ENCODE measurements around the gene IKZF3.
"Not testable (repeated sequence)": the region's sequence is repeated elsewhere in the genome, so short reads cannot be mapped to it uniquely, and the experiment has no call there.

IKZF3 gene

DNA sequence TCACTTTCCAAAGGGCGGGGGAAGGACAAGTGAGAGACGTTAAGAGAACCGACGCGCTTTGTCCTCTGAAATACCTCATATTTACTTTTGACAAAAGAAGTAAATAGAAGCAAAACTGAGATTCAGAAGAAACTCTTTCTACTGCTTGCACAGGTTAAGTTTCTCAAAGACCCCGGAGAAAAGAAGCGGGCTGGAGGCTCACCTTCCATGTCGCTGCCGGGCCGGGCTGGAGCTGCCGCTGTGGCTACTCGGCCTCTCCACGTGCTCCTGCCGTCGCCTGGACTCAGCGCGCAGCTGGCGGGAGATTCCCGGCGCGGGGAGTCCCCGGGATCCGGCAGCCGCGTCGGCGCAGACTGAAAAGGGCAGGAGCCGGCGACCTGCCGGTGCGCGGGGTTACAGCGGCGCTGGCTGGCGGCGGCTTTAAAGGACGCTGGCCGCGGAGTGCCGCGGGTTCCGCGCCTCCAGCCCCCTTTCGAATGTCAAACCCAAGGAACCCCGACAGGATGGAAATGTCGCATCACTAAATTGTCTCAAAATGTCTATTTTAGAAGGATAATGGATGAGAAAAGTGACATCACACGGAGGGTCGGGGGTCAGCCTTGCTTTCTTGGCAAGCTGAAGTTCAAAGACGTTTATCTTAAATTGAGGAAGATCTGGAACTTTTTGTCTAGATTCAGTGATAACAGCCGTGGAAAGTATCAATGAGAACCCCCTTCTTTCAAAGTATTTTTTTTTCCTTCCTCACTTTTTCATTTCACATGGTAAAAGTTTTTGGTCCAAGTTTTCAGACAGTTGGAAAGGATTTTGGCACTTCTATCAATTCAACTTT, at the start of gene IKZF3:
Gene IKZF3, minus strand, starts transcription at position 395 of the 829 bp plus-strand sequence. Its CDS starts 186 bp downstream, at position 209.
- DNase-seq: peak; percentile 89

DNA sequence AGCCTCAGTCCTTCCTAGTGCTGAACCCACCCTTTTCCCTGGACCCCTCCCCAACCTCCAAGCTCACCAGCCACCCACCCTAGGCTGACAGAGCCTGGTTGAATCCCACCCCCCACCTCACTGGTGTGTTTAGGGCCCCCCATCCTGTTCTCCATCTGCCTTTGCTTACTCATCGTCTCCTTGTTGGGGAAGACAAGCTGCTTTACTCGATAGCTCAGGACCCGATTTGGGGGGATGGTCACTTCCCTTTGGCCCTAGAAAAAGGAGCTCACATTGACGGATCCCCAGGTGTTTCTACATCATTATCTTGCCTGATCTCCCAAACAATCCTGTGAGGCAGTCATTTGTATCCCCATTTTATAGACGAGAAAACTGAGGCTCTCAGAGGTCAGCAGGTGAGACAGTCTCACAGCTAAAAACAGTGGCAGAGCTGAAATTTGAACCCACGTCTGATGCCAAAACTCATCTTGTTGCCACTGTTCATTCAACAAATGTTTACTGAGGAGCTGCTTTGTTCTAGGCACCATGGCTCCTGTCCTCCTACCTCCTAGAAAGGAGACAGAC, 44.8 kb upstream of the IKZF3 start:
- DNase-seq: no peak

DNA sequence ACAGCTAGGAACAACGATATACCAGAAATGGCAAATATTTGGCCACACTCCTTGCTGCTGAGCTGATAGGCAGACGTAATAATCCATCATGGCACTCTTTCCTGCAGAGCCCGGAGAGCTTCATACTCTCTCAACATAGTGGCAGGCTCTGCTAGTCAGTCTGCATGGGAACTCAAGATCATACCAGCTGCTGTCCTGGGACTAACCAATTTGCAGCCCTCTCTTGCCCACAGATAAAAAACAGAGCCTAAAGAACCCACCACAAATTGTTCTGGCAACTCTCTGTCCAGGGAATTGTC, 40.8 kb upstream of the IKZF3 start:
- no peak for DNase-seq

DNA sequence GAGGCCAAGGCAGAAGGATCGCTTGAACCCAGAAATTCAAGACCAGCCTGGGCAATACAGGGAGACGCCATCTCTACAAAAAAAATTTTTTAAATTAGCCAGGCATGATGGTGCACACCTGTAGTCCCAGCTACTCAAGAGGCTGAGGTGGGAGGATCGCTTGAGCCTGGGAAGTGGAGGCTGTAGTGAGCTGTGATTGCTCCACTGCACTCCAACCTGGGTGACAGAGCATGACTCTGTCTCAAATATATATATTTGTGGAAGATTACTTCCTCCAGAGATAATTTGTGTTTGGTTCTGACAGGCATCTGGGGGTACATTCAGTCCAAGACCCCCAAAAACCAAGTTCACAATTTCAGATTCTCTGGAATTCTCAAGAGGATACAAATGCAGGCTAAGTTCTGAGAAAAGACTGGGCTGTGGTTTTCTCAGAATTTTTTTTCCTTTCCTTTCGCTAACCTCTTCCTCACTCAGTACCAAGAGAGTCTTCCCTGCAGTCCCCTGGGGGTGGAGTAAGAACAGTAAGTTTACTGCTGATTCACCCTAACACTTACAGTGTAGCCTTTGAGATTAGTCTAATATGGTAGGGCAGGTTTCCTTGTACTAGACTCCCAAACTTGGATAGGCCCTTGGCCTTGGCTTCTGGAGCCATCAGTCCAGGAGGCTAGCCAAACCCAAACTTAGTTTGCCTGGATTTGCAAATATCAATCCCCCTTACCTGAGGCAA, 39.2 kb upstream of the IKZF3 start:
- DNase-seq: peak; percentile 71

DNA sequence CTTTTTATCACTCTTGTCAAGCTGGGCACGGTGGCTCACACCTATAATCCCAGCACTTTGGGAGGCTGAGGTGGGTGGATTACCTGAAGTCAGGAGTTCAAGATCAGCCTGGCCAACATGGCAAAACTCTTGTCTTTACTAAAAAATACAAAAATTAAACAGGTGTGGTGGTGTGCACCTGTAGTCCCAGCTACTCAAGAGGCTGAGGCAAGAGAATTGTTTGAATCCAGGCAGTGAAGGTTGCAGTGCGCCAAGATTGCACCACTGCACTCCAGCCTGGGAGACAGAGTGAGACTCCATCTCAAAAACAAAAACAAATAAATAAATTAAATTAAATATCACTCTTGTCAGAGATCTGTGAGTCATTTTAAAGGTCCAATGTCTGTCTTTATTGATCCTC, 37.9 kb upstream of the IKZF3 start:
- not testable (repeated sequence) for DNase-seq

DNA sequence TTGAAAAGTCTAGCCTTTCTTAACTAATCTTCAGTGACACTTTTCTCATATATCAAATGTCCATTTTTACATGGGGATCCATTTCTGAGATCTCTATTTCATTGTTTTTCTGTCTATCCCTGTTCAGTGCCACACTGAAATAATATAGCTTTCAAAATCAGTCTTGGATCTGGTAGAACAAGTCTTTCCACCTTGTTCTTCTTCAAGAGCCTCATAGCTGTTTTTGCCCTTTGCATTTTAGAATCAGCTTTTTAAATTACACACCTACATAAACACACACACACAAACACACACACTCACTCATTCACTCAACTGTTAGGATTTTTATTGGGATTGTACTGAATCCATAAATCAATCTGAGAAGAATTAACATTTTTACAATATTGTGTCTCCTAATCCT, 35.1 kb upstream of the IKZF3 start:
- DNase-seq: no peak

DNA sequence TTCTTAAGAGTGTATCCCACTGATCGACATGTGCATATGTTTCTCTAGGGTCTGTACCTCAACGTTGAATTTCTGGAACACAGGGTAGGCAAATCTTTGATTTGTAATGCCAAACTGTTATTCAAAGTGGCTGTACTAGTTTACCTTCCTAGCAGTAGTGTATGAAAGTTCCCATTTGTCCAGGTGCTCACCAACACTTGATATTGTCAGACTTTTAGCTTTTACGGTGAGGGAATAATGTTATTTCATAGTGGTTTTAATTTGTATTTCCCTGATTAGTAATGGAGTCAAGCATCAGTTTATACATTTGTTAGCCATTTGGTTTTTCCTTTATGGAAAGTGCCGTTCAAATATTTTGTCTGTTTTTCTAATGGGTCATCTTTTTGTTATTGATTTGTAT, 34.0 kb upstream of the IKZF3 start:
- DNase-seq: no peak

DNA sequence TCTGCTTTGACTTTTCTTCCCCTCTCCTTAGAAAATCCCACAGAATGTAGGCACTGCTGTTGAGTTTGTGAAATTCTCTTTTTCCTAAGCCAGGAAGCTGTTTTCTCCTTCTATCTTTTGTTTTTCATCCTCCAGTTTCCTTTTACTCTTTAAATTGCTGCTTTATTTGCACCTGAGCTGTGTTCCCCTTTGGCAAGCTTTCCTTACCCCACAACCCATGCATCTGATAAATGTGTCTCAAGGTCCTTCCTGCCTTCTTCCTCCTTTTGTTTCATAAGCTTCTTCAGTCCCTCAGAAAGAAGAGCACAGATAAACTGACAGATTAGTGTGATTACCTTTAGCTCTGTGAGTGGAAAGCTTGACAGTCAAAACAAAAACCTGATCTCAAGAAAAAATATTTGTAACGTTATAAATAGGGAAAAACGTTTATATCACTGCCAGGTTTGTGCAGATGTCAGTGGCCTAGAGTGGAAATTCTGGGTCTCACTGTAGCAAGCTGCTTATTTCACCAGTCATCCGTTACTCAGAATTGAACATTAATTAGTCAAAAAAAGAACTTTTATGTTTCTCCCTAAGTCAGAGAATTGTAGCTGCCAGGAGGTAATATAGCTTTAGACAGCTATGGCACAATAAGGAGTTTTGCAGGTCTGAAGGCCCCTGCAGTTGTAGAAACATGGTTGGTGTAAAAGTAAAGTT, 30.7 kb upstream of the IKZF3 start:
- DNase-seq: peak; percentile 35

DNA sequence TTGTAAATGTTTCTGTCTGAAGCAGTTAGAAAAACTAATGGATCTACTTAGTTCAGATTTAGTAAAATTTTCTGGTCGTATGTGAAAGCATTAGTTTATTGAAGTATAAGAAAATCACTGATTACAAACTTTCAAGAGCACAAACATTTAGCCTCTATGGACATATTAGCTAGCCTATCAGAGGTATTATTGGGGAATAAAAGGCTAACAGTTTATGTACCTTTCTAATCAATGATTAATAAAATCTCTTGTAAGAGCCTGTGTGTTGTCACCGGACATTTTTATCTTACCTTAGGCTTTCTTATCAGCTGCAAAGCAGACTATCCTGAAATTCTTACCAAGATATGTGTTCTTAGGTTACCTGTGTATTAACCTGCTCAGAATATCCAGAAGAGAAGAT, 25.1 kb upstream of the IKZF3 start:
- DNase-seq: no peak

DNA sequence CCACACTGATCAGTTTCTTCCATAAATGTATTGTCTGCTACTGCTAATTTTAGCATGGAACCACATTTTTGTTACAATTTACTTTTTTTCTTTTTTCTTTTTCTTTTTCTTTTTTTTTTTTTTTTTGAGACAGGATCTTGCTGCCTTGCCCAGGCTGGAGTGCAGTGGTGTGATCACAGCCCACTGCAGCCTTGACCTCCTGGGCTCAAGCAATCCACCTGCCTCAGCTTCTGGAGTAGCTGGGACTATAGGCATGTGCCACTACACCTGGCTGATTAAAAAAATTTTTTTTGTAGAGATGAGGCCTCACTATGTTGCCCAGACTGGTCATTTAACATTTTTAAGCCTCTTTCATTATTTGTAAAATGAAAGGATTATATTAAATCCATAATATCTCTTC, 23.0 kb upstream of the IKZF3 start:
- DNase-seq: no peak

DNA sequence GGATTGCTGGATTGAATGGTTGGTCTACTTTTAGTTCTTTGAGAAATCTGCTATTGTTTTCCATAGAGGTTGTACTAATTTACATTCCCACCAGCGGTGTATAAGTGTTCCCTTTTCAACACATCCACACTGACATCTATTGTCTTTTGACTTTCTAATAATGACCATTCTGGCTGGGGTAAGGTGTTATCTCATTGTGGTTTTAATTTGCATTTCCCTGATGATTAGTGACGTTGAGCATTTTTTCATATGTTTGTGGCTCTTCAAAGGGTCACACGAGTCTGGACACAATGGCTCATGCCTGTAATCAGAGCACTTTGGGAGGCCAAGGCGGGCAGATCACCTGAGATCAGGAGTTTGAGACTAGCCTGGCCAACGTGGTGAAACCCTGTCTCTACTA, 22.0 kb upstream of the IKZF3 start:
- not testable (repeated sequence) for DNase-seq

DNA sequence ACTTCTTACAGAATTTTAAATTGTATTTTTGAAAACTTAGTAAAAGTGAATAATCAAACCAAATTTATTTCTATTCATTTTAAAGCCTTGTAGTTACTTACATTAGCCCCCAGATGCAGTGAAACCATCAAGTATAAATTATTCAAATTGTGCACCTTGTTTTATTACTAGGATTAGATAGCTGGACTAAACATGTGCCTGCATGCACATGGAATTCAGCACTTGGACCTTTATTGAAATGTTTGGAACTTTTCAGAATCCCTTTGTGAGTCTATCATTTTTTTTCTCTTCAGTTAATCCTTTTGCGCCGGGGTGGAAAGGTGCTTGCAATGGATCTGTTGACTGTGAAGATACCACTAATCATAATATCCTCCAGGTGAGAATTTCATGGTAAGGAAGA, 8.6 kb upstream of the IKZF3 start:
- no peak for DNase-seq

DNA sequence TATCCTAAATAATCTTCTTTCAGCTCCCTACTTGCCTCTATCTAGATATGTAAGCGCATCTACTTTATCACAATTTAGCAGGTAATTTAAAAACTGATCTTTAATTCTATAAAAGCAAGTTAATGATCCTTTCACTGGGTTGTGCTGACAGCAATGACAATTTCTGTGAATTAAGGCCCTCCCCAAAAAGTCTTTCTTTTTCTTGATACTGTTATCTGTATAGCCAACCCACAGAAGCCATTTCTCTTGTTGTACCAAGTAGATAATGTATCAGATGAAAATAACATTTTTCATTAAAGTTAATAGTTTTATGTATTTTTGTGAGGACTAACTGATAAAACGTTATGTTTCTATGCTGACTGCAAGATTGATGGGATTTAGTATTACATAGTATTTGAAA, 7.7 kb upstream of the IKZF3 start:
- DNase-seq: no peak

DNA sequence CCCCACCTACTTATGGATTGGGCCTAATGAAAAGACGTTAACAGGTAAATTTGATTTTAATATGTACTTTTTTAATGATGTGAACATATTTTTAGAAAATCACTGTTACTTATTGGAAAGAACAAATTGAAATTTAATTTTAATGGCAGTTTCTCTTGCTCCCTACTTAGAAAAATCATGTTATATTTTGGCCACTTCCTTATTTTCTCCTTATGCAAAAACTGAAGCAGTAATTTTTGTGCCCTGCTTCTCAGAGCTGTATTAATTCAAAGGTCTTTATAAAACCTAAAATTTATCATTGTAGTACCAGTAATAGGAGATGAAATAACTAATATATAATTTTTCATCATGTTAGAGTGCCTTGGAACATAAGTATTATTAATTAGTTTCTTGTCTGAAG, 6.7 kb upstream of the IKZF3 start:
- DNase-seq: no peak

DNA sequence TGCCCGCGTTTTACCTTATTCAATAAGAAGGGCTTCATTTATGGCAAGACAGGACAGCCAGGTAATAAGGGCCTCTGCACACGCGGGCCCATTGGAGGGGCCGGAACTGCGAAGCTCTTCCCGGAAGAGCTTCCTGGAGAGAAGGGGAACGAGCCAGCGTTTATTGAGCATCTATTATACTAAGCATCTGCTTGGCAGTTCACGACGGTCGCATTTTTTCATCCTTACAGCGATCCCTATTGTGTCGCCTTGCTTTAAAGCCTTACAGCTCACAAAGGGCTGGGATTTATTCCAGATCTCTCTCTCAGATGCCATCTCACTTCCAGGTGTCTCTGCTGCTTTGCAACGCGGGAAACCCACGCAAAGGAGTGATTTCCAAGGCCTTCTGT, 4.4 kb upstream of the IKZF3 start:
- no peak for DNase-seq

DNA sequence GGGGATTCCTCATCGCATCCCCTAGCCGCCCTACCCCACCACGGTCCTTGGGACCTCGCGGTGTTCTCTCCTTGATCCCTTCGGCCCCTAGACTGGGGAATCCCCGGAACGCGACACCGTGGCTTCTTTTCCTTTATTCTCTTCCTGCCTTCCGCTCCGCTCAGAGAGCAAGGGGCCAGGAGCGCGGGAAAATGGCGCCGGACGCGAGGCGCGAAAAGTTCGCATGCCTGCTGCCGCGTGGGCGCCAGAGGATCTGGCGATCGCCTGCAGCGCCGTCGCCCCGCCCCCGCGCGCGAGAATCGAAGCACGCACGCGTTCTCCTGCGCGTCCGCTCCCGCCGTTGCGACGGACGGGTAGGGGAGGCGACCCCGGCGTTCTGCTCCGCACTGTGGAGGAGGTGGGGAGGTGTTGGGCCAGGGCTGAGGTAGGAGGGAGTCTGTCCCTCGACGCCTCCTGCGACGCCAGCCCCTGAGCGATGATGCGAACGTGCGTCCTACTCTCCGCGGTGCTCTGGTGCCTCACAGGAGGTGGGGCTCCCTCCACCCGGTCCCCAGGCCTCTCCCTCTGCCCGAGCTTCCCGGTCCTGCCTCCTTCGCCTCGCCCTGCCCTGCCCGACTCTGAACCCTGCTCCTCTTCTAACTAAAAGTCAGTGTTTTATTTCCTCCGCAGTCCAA, 3.9 kb upstream of the IKZF3 start, which contains the start of gene ZPBP2:
Gene ZPBP2, plus strand, starts transcription at position 323 of the 674 bp plus-strand sequence. Its CDS starts 153 bp downstream, at position 476.
- no peak for DNase-seq

DNA sequence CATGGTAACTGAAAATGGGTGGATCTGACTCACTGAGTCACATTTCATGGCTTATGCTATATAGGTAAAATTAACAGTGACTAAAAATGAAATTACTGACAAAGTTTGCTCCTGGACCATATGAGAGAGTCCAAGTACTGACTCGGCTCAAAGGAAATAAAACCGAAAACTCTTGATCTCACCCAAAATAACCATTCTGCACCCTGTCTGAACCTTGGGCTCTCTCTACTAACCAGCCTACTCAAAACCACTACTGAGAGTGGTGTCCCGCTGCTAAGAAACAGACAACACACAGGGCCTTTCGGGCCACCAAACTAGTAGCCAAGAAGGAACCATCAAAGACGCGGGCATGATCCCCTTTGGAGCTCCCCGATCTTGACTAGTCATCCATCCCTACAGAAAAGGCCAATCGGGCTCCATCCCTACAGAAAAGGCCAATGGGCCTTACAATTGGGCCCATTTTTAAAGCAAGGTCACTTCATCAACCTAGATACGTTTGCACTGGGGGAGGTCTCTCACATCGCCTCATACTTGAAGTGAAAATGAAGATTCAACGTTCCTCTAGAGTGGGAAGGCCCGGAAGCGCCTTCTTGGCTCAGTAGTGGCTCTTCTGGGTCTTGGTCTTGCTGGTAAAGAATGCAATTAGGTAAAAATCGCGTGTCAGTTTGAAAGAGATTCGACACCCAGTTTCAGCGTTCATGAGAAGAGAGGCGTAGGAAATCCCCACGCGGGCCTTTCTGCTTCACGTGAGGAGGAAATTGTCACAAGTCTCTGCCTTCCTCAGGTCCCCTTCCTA, 3.2 kb upstream of the IKZF3 start:
- peak; percentile 93 for DNase-seq

DNA sequence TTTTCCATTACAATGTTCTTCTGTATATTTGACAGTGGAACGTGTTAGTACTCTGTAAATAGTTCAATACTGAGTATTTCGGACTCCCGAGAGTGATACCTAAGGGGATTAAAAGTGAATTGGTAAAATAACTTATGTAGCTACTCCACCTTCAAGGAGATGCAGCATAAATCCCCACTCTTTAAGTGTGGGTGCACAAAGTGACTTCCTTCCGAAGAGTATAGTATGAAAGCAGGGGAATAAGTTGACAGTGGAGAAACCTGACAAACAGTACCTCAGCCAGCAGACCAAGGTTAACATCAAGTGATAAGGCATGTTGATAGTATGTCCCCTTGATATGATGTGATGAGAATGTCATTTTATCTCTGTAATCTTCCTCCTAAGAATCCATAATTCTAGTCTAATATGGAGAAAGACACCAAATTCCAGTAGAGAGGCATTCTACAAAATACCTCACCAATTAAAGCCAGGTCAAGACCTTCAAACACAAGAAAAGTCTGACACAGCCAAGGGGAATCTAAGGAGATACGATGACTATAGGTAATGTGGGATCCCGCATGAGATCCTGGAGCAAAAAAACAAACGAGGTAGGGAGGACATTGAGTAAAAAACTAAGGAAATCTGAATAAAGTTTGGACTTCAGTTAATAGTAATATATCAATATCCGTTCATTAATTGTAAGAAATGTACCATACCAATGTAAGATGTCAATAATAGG, 2.1 kb upstream of the IKZF3 start:
- no peak for DNase-seq

DNA sequence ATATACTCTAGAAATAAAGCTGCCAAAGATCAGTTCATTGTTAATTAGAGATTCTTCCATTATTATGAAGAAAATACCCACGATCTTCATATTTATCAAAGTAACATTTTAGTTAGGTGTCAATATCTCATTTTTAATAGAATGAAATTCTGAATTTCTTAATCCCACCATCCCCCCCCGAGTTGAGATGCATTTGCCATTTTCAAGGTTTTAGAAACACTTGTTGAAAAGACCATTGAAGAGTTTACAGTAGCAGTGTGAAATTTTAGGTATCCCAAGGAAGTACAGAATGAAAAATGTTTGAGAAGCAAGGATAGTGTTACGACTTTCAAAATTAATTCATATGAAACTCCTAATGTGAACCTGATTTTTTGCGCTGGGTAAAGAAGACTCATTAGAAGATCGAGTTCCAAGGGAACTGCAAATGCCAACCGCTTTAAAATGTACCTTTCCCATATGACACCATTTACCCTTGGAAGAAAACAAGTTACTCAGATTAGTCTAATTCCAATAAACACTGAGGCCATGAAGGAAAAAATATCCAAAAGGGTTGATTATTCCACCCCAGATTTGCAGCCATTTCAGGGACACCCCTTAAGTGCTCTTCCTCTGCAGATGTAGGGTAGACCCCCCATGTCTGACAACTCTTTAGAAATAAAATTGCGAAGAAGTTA, 731 bp downstream of the IKZF3 start:
- no peak for DNase-seq

DNA sequence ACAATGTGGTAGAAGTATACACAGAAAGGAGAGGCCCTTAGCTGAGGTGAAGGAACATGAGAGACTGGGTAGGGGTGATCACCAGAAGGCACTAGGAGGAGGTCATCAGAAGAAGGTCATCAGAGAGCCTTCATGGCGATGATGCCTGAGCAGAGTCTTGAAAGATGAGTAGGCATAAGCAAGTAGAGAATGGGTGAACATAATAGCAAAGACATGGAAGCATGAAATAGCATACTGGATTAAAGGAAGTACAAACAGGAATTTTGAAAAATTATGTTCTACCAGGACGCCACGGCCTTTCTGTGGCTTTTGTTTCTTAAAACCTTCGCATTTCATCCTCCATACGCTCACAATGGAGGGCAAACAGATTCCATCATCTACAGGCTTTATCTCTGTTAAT, 2.9 kb downstream of the IKZF3 start:
- DNase-seq: no peak

Measured in activated CD4-positive, alpha-beta T cell treated with anti-CD3 and anti-CD28 coated beads, Interleukin-10, Interleukin-2, amounts not matched to agents 100 ng/mL and 50 ng/mL, durations not matched to agents 16 hours and 8 hours (primary cell).